Activated naive CD4-positive, alpha-beta T cell treated with anti-CD3 and anti-CD28 coated beads for 36 hours (primary cell): ENCODE measurements around the gene TMEM19. TPM values are rescaled to one million over a fixed set of nuclear protein-coding genes. Genes with fewer than 3 reads are reported as not detected.

ENCODE experiments used
- CTCF ChIA-PET: fragments of 350-600 bp; sonication (Branson Sonifier 250); formaldehyde crosslinking; loops from one replicate; lab custom pipeline; 2021; ENCODE audit warnings: antibody characterized with exemption; lab: Charles Lee
- DNase-seq: peaks from one replicate; pipeline ENCODE4 v3.0.0-alpha.2; 2020
- H3K27ac Mint-ChIP-seq: one replicate; pipeline ENCODE4 v1.8.0; 2021; ENCODE audit warnings: mild to moderate bottlenecking, mixed read lengths
- H3K27me3 Mint-ChIP-seq: one replicate; pipeline ENCODE4 v1.8.0; 2021; ENCODE audit warnings: low read depth, mixed read lengths
- H3K36me3 Mint-ChIP-seq: one replicate; pipeline ENCODE4 v1.8.0; 2021; ENCODE audit warnings: low read depth, mixed read lengths
- H3K4me1 Mint-ChIP-seq: one replicate; pipeline ENCODE4 v1.8.0; 2021; ENCODE audit warnings: low read depth, mixed read lengths
- H3K4me3 Mint-ChIP-seq: one replicate; pipeline ENCODE4 v1.8.0; 2021; ENCODE audit warnings: mild to moderate bottlenecking, moderate library complexity, mixed read lengths
- H3K9me3 Mint-ChIP-seq: one replicate; pipeline ENCODE4 v1.8.0; 2021; ENCODE audit warnings: mixed read lengths
- intact Hi-C: fragments of 100-400 bp; cut with micrococcal nuclease; formaldehyde crosslinking; loops from one replicate; pipeline ENCODE4 v1.15.1; 2023
- total RNA-seq, 2 experiments: library from RNA; stranded (reverse); gene quantifications; one replicate each; pipeline ENCODE4 v1.2.3, GENCODE V29; 2021

TMEM19 gene
- total RNA-seq, 2 experiments from 2014 or later, result 10.9 to 11.1 TPM

- intact Hi-C loops, result loop anchor here (5.0 kb wide), 1 partner anchor 316 kb away; the partner anchor contains the start of gene LGR5
- no peak for DNase-seq
- CTCF ChIA-PET, result interaction anchor here (2.3 kb wide), 1 partner anchor 337 kb away, joined by 9 read pairs; no protein-coding TSS in a partner anchor
These were observed 67.0 kb downstream of the TMEM19 start for GRCh38 chr12:71752891-71753290.

More at GRCh38 chr12:71752891-71753290, 67.0 kb downstream of the TMEM19 start:
- H3K4me3 Mint-ChIP-seq, result no peak overlapping the region
- peaks cover 20% of the 10 kb centered on the region for H3K4me1 Mint-ChIP-seq
- peaks cover 11% of the 10 kb centered on the region for H3K27me3 Mint-ChIP-seq
- H3K36me3 Mint-ChIP-seq, result peaks cover 18% of the 10 kb centered on the region
- no peaks in the 10 kb centered on the region for H3K9me3 Mint-ChIP-seq
- H3K27ac Mint-ChIP-seq, result no peak overlapping the region

Other genes starting within 250 kb of the TMEM19 start
- not detected for gene LGR5, start 246.3 kb upstream of the TMEM19 start, total RNA-seq
- gene ZFC3H1, start 22.2 kb upstream of the TMEM19 start, total RNA-seq, result 10 to 100 TPM; 56.9 to 62.6 TPM
- 1 to 10 TPM; 8.3 to 9.4 TPM for gene THAP2, start 21.8 kb upstream of the TMEM19 start, total RNA-seq
- 10 to 100 TPM; 76.3 to 80.3 TPM for gene RAB21, start 68.8 kb downstream of the TMEM19 start, total RNA-seq
- gene TBC1D15, start 153.7 kb downstream of the TMEM19 start, total RNA-seq, result 10 to 100 TPM; 90.3 to 94.2 TPM